HepG2 (cell line): Measurements from ENCODE around the gene UBTD1. TPM values are rescaled to one million over a fixed set of nuclear protein-coding genes. Genes with fewer than 3 reads are reported as not detected.

Experiments used
- CCAR2 ChIP-seq: fragments of 200-400 bp; formaldehyde crosslinking; optimal IDR thresholded peaks from 2 replicates; pipeline ENCODE3; 2018; ENCODE audit warnings: low read depth, mild to moderate bottlenecking, low read length, moderate library complexity
- ERF ChIP-seq: IDR thresholded peaks from 2 replicates; pipeline ENCODE4 v1.6.1; 2018; ENCODE audit warnings: missing biosample characterization, missing genetic modification reagents
- FOXC1 ChIP-seq: sonication (generic); formaldehyde crosslinking; IDR thresholded peaks from 2 replicates; pipeline ENCODE4 v1.8.0; 2022; ENCODE audit warnings: mild to moderate bottlenecking, missing genetic modification reagents, borderline replicate concordance
- HNF4A ChIP-seq: sonication (generic); formaldehyde crosslinking; IDR thresholded peaks from 2 replicates; pipeline ENCODE4 v1.4.0; 2020; ENCODE audit warnings: missing genetic modification reagents
- KLF12 ChIP-seq: sonication (generic); formaldehyde crosslinking; IDR thresholded peaks from 2 replicates; pipeline ENCODE4 v1.4.0; 2020; ENCODE audit warnings: missing genetic modification reagents, borderline replicate concordance
- KMT2B ChIP-seq: IDR thresholded peaks from 2 replicates; pipeline ENCODE4 v1.6.1; 2016; ENCODE audit warnings: missing genetic modification reagents, missing compliant biosample characterization
- MAX ChIP-seq: IDR thresholded peaks from 2 replicates; pipeline ENCODE4 v1.6.1; 2012; ENCODE audit warnings: inconsistent platforms
- MEIS1 ChIP-seq: sonication (generic); formaldehyde crosslinking; IDR thresholded peaks from 2 replicates; pipeline ENCODE4 v1.9.0; 2021; ENCODE audit warnings: mild to moderate bottlenecking, missing genetic modification reagents, moderate library complexity, borderline replicate concordance
- MYNN ChIP-seq: sonication (generic); formaldehyde crosslinking; IDR thresholded peaks from 2 replicates; pipeline ENCODE4 v1.4.0; 2020; ENCODE audit warnings: mild to moderate bottlenecking, low read depth, missing genetic modification reagents
- PHF20 ChIP-seq: sonication (generic); formaldehyde crosslinking; IDR thresholded peaks from 2 replicates; pipeline ENCODE4 v1.5.0; 2020; ENCODE audit warnings: mild to moderate bottlenecking, missing genetic modification reagents
- RCOR2 ChIP-seq: IDR thresholded peaks from 2 replicates; pipeline ENCODE4 v1.6.1; 2016; ENCODE audit warnings: missing biosample characterization, missing genetic modification reagents
- SNAI1 ChIP-seq: sonication (generic); formaldehyde crosslinking; IDR thresholded peaks from 2 replicates; pipeline ENCODE4 v1.5.0; 2020; ENCODE audit warnings: mild to moderate bottlenecking, missing genetic modification reagents, borderline replicate concordance
- TIGD3 ChIP-seq: sonication (generic); formaldehyde crosslinking; IDR thresholded peaks from 2 replicates; pipeline ENCODE4 v1.5.1; 2020; ENCODE audit warnings: mild to moderate bottlenecking, missing genetic modification reagents, borderline replicate concordance
- U2AF1 ChIP-seq: fragments of 200-400 bp; formaldehyde crosslinking; optimal IDR thresholded peaks from 2 replicates; pipeline ENCODE3; 2017; ENCODE audit warnings: mild to moderate bottlenecking, low read depth, low read length
- U2AF2 ChIP-seq: fragments of 200-400 bp; formaldehyde crosslinking; IDR thresholded peaks from 2 replicates; pipeline ENCODE4 v1.6.1; 2017; ENCODE audit warnings: low read depth, mild to moderate bottlenecking, low read length
- UBTF ChIP-seq: sonication (generic); formaldehyde crosslinking; IDR thresholded peaks from 2 replicates; pipeline ENCODE4 v1.4.0; 2020; ENCODE audit warnings: mild to moderate bottlenecking, missing genetic modification reagents
- ZFAT ChIP-seq: sonication (generic); formaldehyde crosslinking; conservative IDR thresholded peaks from 2 replicates; pipeline ENCODE4 v1.8.1; 2023; ENCODE audit warnings: missing genetic modification reagents, inconsistent platforms
- ZMAT5 ChIP-seq: sonication (generic); formaldehyde crosslinking; IDR thresholded peaks from 2 replicates; pipeline ENCODE4 v1.5.0; 2020; ENCODE audit warnings: mild to moderate bottlenecking, low read depth, missing genetic modification reagents, borderline replicate concordance
- ZNF24 ChIP-seq: fragments of 450-650 bp; IDR thresholded peaks from 2 replicates; pipeline ENCODE4 v1.6.1; 2017; ENCODE audit warnings: antibody characterized with exemption, mild to moderate bottlenecking
- ZNF280B ChIP-seq: sonication (generic); formaldehyde crosslinking; IDR thresholded peaks from 2 replicates; pipeline ENCODE4 v1.5.0; 2020; ENCODE audit warnings: missing genetic modification reagents, mild to moderate bottlenecking, borderline replicate concordance
- ZNF292 ChIP-seq: sonication (generic); formaldehyde crosslinking; IDR thresholded peaks from 2 replicates; pipeline ENCODE4 v1.8.1; 2022; ENCODE audit warnings: mild to moderate bottlenecking, low read depth, missing genetic modification reagents, borderline replicate concordance
- ZNF556 ChIP-seq: sonication (generic); formaldehyde crosslinking; IDR thresholded peaks from 2 replicates; pipeline ENCODE4 v1.4.0; 2020; ENCODE audit warnings: mild to moderate bottlenecking, missing genetic modification reagents, borderline replicate concordance
- ZNF839 ChIP-seq: sonication (generic); formaldehyde crosslinking; IDR thresholded peaks from 2 replicates; pipeline ENCODE4 v1.4.0; 2020; ENCODE audit warnings: missing genetic modification reagents, mild to moderate bottlenecking, borderline replicate concordance
- ZSCAN31 ChIP-seq: sonication (generic); formaldehyde crosslinking; IDR thresholded peaks from 2 replicates; pipeline ENCODE4 v1.5.0; 2020; ENCODE audit warnings: low read depth, mild to moderate bottlenecking, missing genetic modification reagents
- polyA plus RNA-seq, 8 experiments: library from polyadenylated mRNA; depleted of rRNA in 3 of 8; stranded (reverse) in 7 of 8; unstranded in 1 of 8; fragments of >200 nt; fragmentation: Illumina TruSeq in 4 of 8; extraction: Trizol in 4 of 8; gene quantifications; 2 replicates each; pipeline versions ENCODE4 v1.2.1 to v1.2.3, GENCODE V29; 2011 to 2016; ENCODE audit warnings: low read depth in 4 of 8, missing spikeins in 1 of 8, mixed read lengths in 1 of 8; ENCODE audit not compliant: insufficient read depth in 1 of 8
- total RNA-seq, 5 experiments: library from RNA; depleted of rRNA; stranded (reverse); fragments of >200 nt; fragmentation: Illumina TruSeq; extraction: Trizol; gene quantifications; 2 replicates each; pipeline ENCODE4 v1.2.3, GENCODE V29; 2016; ENCODE audit warnings: low read depth in 1 of 5

Gene UBTD1
- total and polyA plus RNA-seq, 2 of the 13 experiments (the other 11 are each of a cell fraction or from before 2014, with no cell fraction given) = 7.9 to 10.0 TPM

- no peak for TF ChIP-seq KMT2B (CRISPR knock-in tag)
- TF ChIP-seq ZNF556 (CRISPR knock-in tag) = no peak
- no peak for TF ChIP-seq SNAI1 (CRISPR knock-in tag)
- TF ChIP-seq ZMAT5 = no peak
- no peak for TF ChIP-seq ERF (CRISPR knock-in tag)
- no peak for TF ChIP-seq KLF12
- no peak for TF ChIP-seq U2AF2
- no peak for TF ChIP-seq U2AF1
- TF ChIP-seq HNF4A = no peak
- no peak for TF ChIP-seq ZNF280B (CRISPR knock-in tag)
- peak; percentile 34; the same call in 1 of the 2 replicates for TF ChIP-seq MAX
- 0 out of 2 replicates have a peak, but pooled peaks have one; percentile 22 for TF ChIP-seq UBTF (CRISPR knock-in tag)
- no peak for TF ChIP-seq ZFAT
- TF ChIP-seq MEIS1 (CRISPR knock-in tag) = no peak
- no peak for TF ChIP-seq TIGD3 (CRISPR knock-in tag)
- TF ChIP-seq ZNF839 (CRISPR knock-in tag) = no peak
- no peak for TF ChIP-seq RCOR2 (CRISPR knock-in tag)
- TF ChIP-seq PHF20 (CRISPR knock-in tag) = no peak
- TF ChIP-seq ZNF24 = peak; percentile 86
- no peak for TF ChIP-seq ZSCAN31 (CRISPR knock-in tag)
- TF ChIP-seq FOXC1 (CRISPR knock-in tag) = no peak
- peak; percentile 41; the same call in 1 of the 2 replicates for TF ChIP-seq ZNF292 (CRISPR knock-in tag)
- TF ChIP-seq MYNN (CRISPR knock-in tag) = no peak
- TF ChIP-seq CCAR2 = no peak
- TF ChIP-seq, all 625 proteins: peak for 6
Observed at GRCh38 chr10:97529685-97530465, 31.2 kb downstream of the UBTD1 start (continued).
